ENCODE data around the gene COMMD7. TPM values are rescaled to one million over a fixed set of nuclear protein-coding genes. Genes with fewer than 3 reads are reported as not detected.

Gene COMMD7
- total RNA-seq, 1 experiment from 2014 or later, result 53.9 TPM

Other genes starting within 250 kb of the COMMD7 start
- gene NOL4L, start 158.1 kb downstream of the COMMD7 start, total RNA-seq (2014; rRNA removed; shearing (Covaris generic)), result 20.2 and 23.8 TPM in 2 replicates
- not detected in 2 replicates for gene C20orf203, start 69.5 kb downstream of the COMMD7 start, total RNA-seq (2014; rRNA removed; shearing (Covaris generic))
- 3.1 and 3.9 TPM in 2 replicates for gene DNMT3B, start 18.9 kb upstream of the COMMD7 start, total RNA-seq (2014; rRNA removed; shearing (Covaris generic))
- gene MAPRE1, start 76.5 kb upstream of the COMMD7 start, total RNA-seq (2014; rRNA removed; shearing (Covaris generic)), result 114 and 137 TPM in 2 replicates
- not detected in 2 replicates for gene EFCAB8, start 115.5 kb upstream of the COMMD7 start, total RNA-seq (2014; rRNA removed; shearing (Covaris generic))